SJCRH30 (cell line): ENCODE results near the gene FNIP1. TPM values are rescaled to one million over a fixed set of nuclear protein-coding genes. Genes with fewer than 3 reads are reported as not detected.
"Not testable (repeated sequence)": the region's sequence is repeated elsewhere in the genome, so short reads cannot be mapped to it uniquely, and the experiment has no call there.

Experiments used
- DNase-seq, 2 experiments: peaks; one replicate each; pipeline ENCODE4 v3.0.0-alpha.2; 2015 to 2020
- H3K27ac ChIP-seq: fragments of 250-450 bp; sonication (Bioruptor Pico); 2 replicates; pipeline ENCODE4 v1.5.1; 2020; ENCODE audit warnings: mild to moderate bottlenecking, moderate library complexity
- H3K27me3 ChIP-seq: fragments of 250-450 bp; sonication (Bioruptor Pico); 2 replicates; pipeline ENCODE4 v1.5.1; 2020; ENCODE audit warnings: mild to moderate bottlenecking, moderate library complexity
- H3K36me3 ChIP-seq: fragments of 250-450 bp; sonication (Bioruptor Pico); 2 replicates; pipeline ENCODE4 v1.5.1; 2020; ENCODE audit warnings: mild to moderate bottlenecking, moderate library complexity
- H3K4me1 ChIP-seq: fragments of 250-450 bp; sonication (Bioruptor Pico); 2 replicates; pipeline ENCODE4 v1.5.1; 2020; ENCODE audit warnings: mild to moderate bottlenecking, moderate library complexity
- H3K4me3 ChIP-seq: fragments of 250-450 bp; sonication (Bioruptor Pico); 2 replicates; pipeline ENCODE4 v1.5.1; 2020; ENCODE audit warnings: mild to moderate bottlenecking, moderate library complexity
- H3K9me3 ChIP-seq: fragments of 250-450 bp; sonication (Bioruptor Pico); replicated peaks from 2 replicates; pipeline ENCODE4 v1.5.1; 2020; ENCODE audit warnings: mild to moderate bottlenecking, moderate library complexity
- total RNA-seq: library from RNA; depleted of rRNA; stranded (reverse); fragments of >200 nt; shearing (Covaris generic); gene quantifications from 2 replicates; pipeline ENCODE4 v1.2.3, GENCODE V29; 2014

FNIP1 gene
- total RNA-seq, 1 experiment from 2014 or later = 28.6 TPM

DNA sequence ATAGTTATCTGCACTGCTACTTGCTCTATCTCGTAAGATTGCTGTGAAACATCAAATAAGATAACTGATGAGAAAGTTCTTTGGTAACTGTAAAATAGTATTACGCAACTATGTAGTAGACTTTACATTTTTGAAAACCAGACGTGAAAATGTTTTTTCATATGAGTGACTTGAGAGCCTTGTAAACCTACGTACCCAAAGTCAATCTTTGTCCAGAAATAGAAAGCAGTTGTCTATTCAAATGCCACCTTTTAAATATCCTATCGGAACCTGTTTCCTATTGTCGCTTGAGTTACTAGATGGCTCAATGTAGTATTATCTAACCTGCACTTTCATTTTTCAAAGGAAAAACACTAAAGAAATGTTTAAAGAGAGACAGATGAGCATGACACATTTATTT, 1.6 kb downstream of the FNIP1 start:
- no peak for DNase-seq
- Histone ChIP-seq H3K4me1 (no peaks in the 10 kb centered on the region), H3K27ac (no peak overlapping the region), H3K27me3 (no peaks in the 10 kb centered on the region), H3K4me3 (peak overlapping the region; percentile 95), H3K36me3 (no peaks in the 10 kb centered on the region), H3K9me3 (no peaks in the 10 kb centered on the region)

DNA sequence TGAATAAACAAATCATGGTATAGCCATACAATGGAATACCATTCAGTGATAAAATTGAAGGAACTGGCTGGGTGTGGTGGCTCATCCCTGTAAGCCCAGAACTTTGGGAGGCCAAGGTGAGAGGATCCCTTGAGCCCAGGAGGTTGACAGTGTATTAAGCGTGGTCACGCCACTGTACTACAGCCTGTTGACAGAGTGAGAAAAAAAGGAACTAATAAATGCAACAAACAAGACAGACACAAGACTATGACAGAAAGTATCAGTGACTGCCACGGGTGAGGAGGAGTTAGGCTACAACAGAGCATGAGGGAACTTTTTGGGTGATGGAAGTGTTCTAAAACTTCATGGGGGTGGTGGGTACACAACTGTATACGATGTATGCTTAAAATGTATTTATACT, 2.2 kb downstream of the FNIP1 start:
- Histone ChIP-seq H3K9me3 (no peaks in the 10 kb centered on the region), H3K27ac (no peak overlapping the region), H3K27me3 (no peaks in the 10 kb centered on the region), H3K4me1 (no peaks in the 10 kb centered on the region), H3K4me3 (no peak overlapping the region), H3K36me3 (no peaks in the 10 kb centered on the region)
- DNase-seq = no peak

DNA sequence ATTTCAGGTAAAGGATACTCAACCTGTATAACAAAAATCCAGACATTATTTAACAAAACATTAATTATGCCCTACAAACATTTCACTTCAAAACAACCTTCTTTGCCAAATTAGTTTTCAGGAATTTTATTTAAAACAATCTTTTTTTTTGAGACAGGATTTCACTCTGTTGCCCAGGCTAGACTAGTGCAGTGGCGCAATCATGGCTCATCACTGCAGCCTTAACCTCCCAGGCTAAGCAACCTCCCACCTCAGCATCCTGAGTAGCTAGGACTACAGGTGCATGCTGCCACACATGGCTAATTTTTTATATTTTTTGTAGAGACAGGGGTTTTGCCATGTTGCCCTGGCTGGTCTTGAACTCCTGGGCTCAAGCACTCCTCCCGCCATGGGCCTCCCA, 3.9 kb downstream of the FNIP1 start:
- Histone ChIP-seq H3K9me3 (no peaks in the 10 kb centered on the region), H3K27me3 (no peaks in the 10 kb centered on the region), H3K4me1 (no peaks in the 10 kb centered on the region), H3K4me3 (no peak overlapping the region), H3K36me3 (no peaks in the 10 kb centered on the region), H3K27ac (no peak overlapping the region)
- DNase-seq = no peak

DNA sequence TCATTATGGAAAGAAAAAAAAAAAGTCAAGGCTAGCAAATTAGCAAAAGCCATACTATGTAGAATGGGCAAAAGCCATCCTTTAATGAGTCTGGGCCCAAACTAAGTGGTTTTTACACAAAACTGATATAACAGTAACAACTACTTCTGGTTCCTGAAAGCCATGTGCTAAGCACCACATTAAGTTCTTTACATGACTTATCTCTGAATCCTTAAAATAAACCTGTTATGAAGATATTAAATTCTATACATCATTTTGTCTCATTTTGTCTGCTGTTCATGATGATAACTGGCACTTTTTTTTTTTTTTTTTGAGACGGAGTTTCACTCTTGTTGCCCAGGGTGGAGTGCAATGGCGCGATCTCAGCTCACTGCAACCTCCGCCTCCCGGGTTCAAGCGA, 5.0 kb downstream of the FNIP1 start:
- no peaks in the 10 kb centered on the region for H3K9me3 ChIP-seq
- no peak overlapping the region for H3K27ac ChIP-seq
- H3K36me3 ChIP-seq = no peaks in the 10 kb centered on the region

DNA sequence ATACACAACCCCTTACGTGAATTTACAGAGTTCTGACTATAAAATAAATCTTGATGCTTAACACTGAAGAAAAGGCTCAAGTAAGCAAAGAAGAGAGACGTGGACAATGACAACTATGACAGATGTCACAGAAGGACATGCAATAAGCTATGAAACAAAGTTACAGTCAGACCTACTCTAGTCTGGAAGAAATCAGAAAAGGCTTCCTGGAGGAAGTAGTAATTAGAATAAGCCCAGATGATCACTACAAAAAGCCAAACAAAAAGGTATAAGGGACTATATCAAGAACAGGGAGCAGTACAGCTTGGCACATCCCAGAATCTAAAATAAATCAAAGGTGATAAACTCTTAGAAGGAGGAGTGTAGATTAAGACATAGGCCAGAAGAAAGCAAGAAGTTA, 6.3 kb downstream of the FNIP1 start:
- H3K9me3 ChIP-seq = no peaks in the 10 kb centered on the region
- DNase-seq = no peak

More for the DNA sequence above, 5.0 kb downstream of the FNIP1 start:
- H3K27me3 ChIP-seq = no peaks in the 10 kb centered on the region
- H3K4me1 ChIP-seq = no peaks in the 10 kb centered on the region
- DNase-seq = no peak
- H3K4me3 ChIP-seq = no peak overlapping the region

DNA sequence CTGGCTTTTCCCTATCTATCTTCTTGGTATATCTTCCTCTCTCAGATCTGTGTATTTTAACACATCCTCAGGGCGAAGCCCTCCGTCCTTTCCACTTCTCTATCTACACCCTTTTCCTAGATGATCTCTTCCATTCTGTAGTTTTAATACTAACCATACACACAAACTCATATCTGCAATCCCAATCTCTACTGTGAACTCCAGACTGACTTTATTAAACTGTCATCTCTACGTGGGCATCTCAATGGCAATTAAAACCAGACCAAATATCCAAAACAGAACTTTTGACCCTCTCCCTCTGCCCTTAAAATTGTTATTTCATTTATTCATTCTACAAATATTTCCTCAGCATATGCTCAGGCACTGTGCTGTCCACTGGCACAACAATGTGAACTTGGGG, 7.1 kb downstream of the FNIP1 start:
- DNase-seq = no peak
- H3K36me3 ChIP-seq = no peaks in the 10 kb centered on the region
- H3K27me3 ChIP-seq = no peaks in the 10 kb centered on the region
- no peak overlapping the region for H3K4me3 ChIP-seq
- H3K27ac ChIP-seq = no peak overlapping the region
- no peaks in the 10 kb centered on the region for H3K9me3 ChIP-seq
- H3K4me1 ChIP-seq = no peaks in the 10 kb centered on the region

More for the DNA sequence above, 6.3 kb downstream of the FNIP1 start:
- Histone ChIP-seq H3K4me1 (no peaks in the 10 kb centered on the region), H3K36me3 (no peaks in the 10 kb centered on the region), H3K27me3 (no peaks in the 10 kb centered on the region), H3K4me3 (no peak overlapping the region), H3K27ac (no peak overlapping the region)

DNA sequence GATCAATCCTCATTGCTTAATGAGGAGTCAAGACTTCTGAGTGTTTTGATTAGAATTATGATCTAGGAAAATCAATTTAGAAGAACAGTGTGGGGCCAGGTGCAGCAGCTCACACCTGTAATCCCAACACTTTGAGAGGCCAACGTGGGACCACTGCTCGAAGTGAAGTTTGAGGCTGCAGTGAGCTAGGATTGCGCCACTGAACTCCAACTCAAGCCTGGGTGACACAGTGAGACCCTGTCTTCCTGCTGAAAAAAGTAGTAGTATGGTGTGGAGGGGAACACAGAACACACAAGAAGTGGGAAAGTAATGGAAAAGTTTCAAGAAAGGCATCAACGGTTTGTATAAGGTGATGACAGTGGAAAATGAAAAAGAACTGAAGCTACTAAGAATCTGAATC, 9.1 kb downstream of the FNIP1 start:
- H3K27ac ChIP-seq = no peak overlapping the region
- DNase-seq = no peak
- H3K4me3 ChIP-seq = no peak overlapping the region
- no peaks in the 10 kb centered on the region for H3K36me3 ChIP-seq
- no peaks in the 10 kb centered on the region for H3K27me3 ChIP-seq
- no peaks in the 10 kb centered on the region for H3K4me1 ChIP-seq
- H3K9me3 ChIP-seq = no peaks in the 10 kb centered on the region

GRCh38 chr5:131786900-131787692, 9.7 kb downstream of the FNIP1 start:
- no peaks in the 10 kb centered on the region for H3K9me3 ChIP-seq
- no peak overlapping the region for H3K27ac ChIP-seq
- no peaks in the 10 kb centered on the region for H3K36me3 ChIP-seq
- DNase-seq = no peak
- H3K4me3 ChIP-seq = no peak overlapping the region
- no peaks in the 10 kb centered on the region for H3K27me3 ChIP-seq
- no peaks in the 10 kb centered on the region for H3K4me1 ChIP-seq

- H3K4me3 ChIP-seq = no peak overlapping the region
- H3K4me1 ChIP-seq = no peaks in the 10 kb centered on the region
- no peaks in the 10 kb centered on the region for H3K9me3 ChIP-seq
- H3K27me3 ChIP-seq = no peaks in the 10 kb centered on the region
- H3K36me3 ChIP-seq = no peaks in the 10 kb centered on the region
- DNase-seq = no peak
- H3K27ac ChIP-seq = no peak overlapping the region
Measured at GRCh38 chr5:131786036-131786435, 10.8 kb downstream of the FNIP1 start.

DNA sequence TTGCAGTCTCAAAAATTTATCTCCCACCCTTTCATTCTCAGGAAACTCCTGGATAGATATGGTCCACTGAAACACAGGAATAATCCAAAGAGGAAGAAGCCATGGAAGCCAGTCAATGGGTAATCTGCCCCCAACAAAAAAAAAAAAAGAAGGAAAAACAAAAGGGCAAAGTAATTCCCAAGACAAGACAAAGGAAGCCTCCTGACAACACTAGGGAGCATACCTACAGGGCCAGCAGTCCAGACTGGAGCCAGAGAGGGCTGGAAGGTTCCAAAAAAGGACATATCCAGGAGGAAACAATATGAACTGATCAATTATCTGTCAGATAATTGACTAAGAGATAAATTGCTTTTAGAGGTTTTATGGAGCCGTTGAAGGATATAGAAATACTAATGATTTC, 12.9 kb downstream of the FNIP1 start:
- Histone ChIP-seq H3K9me3 (no peaks in the 10 kb centered on the region), H3K27ac (no peak overlapping the region), H3K4me1 (no peaks in the 10 kb centered on the region), H3K27me3 (no peaks in the 10 kb centered on the region), H3K36me3 (no peaks in the 10 kb centered on the region), H3K4me3 (no peak overlapping the region)
- DNase-seq = no peak

- DNase-seq = no peak
- H3K27ac ChIP-seq = no peak overlapping the region
- H3K9me3 ChIP-seq = no peaks in the 10 kb centered on the region
Measured at GRCh38 chr5:131783357-131783756, 13.5 kb downstream of the FNIP1 start.

DNA sequence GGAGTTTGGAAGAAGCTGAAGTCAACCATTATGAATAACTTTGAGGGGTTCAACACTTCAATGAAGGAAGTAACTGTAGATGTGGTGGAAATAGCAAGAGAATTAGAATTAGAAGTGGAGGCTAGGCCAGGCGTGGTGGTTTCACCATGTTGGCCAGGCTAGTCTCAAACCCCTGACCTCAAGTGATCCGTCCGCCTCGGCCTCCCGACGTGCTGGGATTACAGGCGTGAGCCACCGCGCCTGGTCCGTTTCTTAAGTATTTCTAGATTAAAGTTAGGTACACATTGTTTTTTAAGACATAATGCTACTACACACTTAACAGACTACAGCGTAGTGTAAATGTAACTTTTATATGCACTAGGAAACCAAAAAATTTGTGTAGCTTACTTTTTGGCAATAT, 14.1 kb downstream of the FNIP1 start:
- H3K27me3 ChIP-seq = no peaks in the 10 kb centered on the region
- no peaks in the 10 kb centered on the region for H3K4me1 ChIP-seq
- no peaks in the 10 kb centered on the region for H3K9me3 ChIP-seq
- no peak for DNase-seq
- no peaks in the 10 kb centered on the region for H3K36me3 ChIP-seq
- H3K4me3 ChIP-seq = no peak overlapping the region
- H3K27ac ChIP-seq = no peak overlapping the region

More at GRCh38 chr5:131783357-131783756, 13.5 kb downstream of the FNIP1 start:
- Histone ChIP-seq H3K36me3 (no peaks in the 10 kb centered on the region), H3K4me3 (no peak overlapping the region), H3K27me3 (no peaks in the 10 kb centered on the region), H3K4me1 (no peaks in the 10 kb centered on the region)

- not testable (repeated sequence) for H3K9me3 ChIP-seq, H3K36me3 ChIP-seq, DNase-seq, H3K27ac ChIP-seq, H3K4me3 ChIP-seq, H3K4me1 ChIP-seq, H3K27me3 ChIP-seq
Measured at GRCh38 chr5:131778141-131778540, 18.7 kb downstream of the FNIP1 start.

DNA sequence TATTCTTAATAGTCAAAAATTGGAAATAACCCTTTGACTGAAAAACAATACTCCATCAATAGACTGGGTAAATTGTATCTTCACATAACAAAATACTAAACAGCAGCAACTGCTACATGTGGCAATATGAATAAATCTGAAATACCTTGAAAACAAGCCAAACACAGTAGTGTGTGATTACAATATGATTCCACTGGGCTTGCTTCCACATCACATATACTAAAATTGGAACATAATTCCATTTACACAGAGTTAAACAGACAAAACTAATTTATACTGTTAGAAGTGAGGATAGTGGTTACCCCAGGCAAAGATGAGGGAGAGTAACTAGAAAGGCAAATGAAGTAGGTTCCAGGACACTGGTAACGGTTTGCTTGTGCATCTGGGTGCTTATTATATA, 20.4 kb downstream of the FNIP1 start:
- no peaks in the 10 kb centered on the region for H3K36me3 ChIP-seq
- no peaks in the 10 kb centered on the region for H3K4me1 ChIP-seq
- no peaks in the 10 kb centered on the region for H3K27me3 ChIP-seq
- H3K9me3 ChIP-seq = no peaks in the 10 kb centered on the region
- no peak overlapping the region for H3K27ac ChIP-seq
- DNase-seq = no peak
- H3K4me3 ChIP-seq = no peak overlapping the region

DNA sequence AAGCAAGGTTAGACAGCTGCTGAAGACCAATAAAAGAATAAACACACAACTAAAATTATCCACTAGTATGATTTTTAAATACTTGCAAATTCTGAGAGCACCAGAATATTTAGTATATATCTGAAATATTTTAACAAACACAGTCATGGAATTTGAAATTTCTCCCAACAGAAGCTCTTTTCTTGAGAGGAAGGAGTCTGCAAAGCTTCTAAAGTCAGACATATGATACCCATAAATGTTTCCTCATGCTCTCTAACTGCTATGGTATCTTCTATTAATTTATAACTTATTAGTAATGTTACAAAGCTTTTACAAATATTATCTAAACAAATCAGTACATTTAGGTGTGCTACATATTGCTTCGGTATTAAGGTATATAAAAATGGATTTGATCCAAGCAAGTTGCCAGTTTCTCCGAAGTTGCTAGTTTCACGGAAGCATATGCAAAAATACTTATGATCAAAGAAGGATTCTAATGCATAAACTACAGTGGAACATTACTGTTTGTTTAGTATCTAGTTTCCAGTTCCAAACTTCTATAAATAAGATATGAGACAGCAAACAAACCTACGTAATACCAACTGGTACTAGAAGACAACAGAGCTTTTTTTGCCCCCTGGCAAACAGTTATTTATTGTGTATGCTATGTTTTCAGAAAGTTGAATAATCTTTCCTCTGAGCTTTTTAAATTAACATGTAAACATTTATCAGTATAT, 22.0 kb downstream of the FNIP1 start:
- Histone ChIP-seq H3K9me3 (no peaks in the 10 kb centered on the region), H3K4me3 (no peak overlapping the region), H3K36me3 (no peaks in the 10 kb centered on the region), H3K27ac (no peak overlapping the region), H3K4me1 (no peaks in the 10 kb centered on the region), H3K27me3 (no peaks in the 10 kb centered on the region)
- no peak for DNase-seq

DNA sequence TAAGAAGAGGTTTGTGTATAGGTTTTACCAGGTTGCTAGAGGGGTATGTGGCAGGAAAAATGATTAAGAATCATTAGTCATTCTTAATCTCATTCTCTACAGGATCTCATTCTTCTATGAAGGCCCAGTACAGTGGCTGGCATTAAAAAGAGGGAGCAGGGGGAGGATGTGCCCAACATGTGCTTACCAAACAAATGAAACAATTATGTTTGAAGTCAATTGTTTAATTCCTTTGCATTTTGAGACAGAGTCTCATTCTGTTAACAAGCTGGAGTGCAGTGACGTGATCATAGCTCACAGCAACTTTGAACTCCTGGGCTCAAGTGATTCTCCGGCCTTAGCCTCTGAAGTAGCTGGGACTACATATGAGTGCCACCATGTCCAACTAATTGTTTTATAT, 23.0 kb downstream of the FNIP1 start:
- Histone ChIP-seq H3K9me3 (no peaks in the 10 kb centered on the region), H3K4me1 (no peaks in the 10 kb centered on the region), H3K27ac (no peak overlapping the region), H3K4me3 (no peak overlapping the region), H3K27me3 (no peaks in the 10 kb centered on the region), H3K36me3 (no peaks in the 10 kb centered on the region)
- no peak for DNase-seq
